ENCODE measurements around the gene RRBP1. TPM values are rescaled to one million over a fixed set of nuclear protein-coding genes. Genes with fewer than 3 reads are reported as not detected.

RRBP1 gene
- total and polyA plus RNA-seq, 9 donors = 29.2 to 159 (median 83.8) TPM

DNA sequence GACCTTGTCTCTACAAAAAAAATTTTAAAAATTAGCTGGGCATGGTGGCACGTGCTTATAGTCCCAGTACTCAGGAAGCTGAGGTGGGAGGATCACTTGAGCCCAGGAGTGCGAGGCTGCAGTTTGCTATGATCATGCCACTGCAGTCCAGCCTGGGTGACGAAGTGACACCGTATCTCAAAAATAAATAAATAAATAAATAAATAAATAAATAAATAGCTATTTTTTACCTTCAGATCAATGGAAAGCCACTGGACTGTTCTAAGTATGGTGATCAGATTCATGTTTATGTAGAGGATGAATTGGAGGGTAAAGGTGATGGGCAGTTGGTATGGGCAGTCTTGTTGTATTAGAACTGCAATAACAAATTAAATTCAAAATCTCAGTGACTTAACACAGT lies 88.1 kb downstream of the RRBP1 start:
- TF ChIP-seq, protein P1, sequence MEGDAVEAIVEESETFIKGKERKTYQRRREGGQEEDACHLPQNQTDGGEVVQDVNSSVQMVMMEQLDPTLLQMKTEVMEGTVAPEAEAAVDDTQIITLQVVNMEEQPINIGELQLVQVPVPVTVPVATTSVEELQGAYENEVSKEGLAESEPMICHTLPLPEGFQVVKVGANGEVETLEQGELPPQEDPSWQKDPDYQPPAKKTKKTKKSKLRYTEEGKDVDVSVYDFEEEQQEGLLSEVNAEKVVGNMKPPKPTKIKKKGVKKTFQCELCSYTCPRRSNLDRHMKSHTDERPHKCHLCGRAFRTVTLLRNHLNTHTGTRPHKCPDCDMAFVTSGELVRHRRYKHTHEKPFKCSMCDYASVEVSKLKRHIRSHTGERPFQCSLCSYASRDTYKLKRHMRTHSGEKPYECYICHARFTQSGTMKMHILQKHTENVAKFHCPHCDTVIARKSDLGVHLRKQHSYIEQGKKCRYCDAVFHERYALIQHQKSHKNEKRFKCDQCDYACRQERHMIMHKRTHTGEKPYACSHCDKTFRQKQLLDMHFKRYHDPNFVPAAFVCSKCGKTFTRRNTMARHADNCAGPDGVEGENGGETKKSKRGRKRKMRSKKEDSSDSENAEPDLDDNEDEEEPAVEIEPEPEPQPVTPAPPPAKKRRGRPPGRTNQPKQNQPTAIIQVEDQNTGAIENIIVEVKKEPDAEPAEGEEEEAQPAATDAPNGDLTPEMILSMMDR (IDR thresholded peaks at IDR 0.05) = no peak
- TF ChIP-seq EP300 (IDR thresholded peaks at IDR 0.05) (no peak), POLR2A (IDR thresholded peaks at IDR 0.05) (no peak)
- WGBS, 3 donors = 91 to 92% (median 92%) methylated on average over 4 of the region's 4 CpGs
- DNase-seq = no peak
- Histone ChIP-seq H3K4me3 (no peak overlapping the region), H3K27ac (no peak overlapping the region), H3K4me1 (ENCODE audit: insufficient read depth) (peaks cover 19% of the 10 kb centered on the region), H3K9me3 (no peaks in the 10 kb centered on the region), H3K27me3 (no peaks in the 10 kb centered on the region), H3K36me3 (no peaks in the 10 kb centered on the region)
- intact Hi-C loops (cut with DNase I) = no loop called here

GRCh38 chr20:17590245-17590644 lies 91.8 kb downstream of the RRBP1 start:
- H3K27me3 ChIP-seq = no peaks in the 10 kb centered on the region
- H3K27ac ChIP-seq = no peak overlapping the region
- peaks cover 18% of the 10 kb centered on the region for H3K4me1 ChIP-seq (ENCODE audit: insufficient read depth)
- WGBS, 3 donors = 6 to 12% (median 8%) methylated on average over 1 of the region's 1 CpG
- intact Hi-C loops (cut with DNase I) = no loop called here
- no peaks in the 10 kb centered on the region for H3K9me3 ChIP-seq
- H3K4me3 ChIP-seq = no peak overlapping the region
- H3K36me3 ChIP-seq = no peaks in the 10 kb centered on the region
- TF ChIP-seq POLR2A (IDR thresholded peaks at IDR 0.05) (no peak), EP300 (IDR thresholded peaks at IDR 0.05) (no peak)
- TF ChIP-seq, protein P1 (IDR thresholded peaks at IDR 0.05) = no peak
- DNase-seq = no peak

- Histone ChIP-seq H3K27ac (no peak overlapping the region), H3K4me3 (no peak overlapping the region), H3K9me3 (no peaks in the 10 kb centered on the region), H3K27me3 (no peaks in the 10 kb centered on the region), H3K36me3 (no peaks in the 10 kb centered on the region), H3K4me1 (ENCODE audit: insufficient read depth) (peaks cover 14% of the 10 kb centered on the region)
- DNase-seq = no peak
- TF ChIP-seq EP300 (IDR thresholded peaks at IDR 0.05) (no peak), POLR2A (IDR thresholded peaks at IDR 0.05) (no peak)
- TF ChIP-seq, protein P1 (IDR thresholded peaks at IDR 0.05) = no peak
- intact Hi-C loops (cut with DNase I) = no loop called here
- WGBS, 3 donors = 53 to 58% (median 56%) methylated on average over 8 of the region's 8 CpGs
Observed at GRCh38 chr20:17589161-17589834, 92.7 kb downstream of the RRBP1 start.

DNA sequence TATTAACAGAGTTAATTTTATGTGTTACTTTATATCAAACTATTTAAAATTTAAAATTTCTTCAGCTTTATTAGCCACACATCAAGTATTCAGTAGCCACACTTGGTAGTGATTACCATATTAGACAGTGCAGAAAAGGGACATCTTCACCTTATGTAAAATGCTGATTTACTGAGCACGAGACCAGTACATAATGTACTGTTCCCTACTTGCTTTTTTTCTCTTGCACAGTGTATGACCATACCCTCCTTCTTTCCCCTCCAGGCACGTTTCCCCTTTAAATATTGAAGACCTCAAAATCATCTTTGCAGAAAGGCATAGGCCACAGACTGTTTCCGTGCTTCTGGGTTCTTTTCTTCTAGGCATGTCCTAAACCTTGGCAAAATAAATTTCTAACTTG lies 94.2 kb downstream of the RRBP1 start:
- Histone ChIP-seq H3K36me3 (no peaks in the 10 kb centered on the region), H3K4me3 (no peak overlapping the region), H3K4me1 (ENCODE audit: insufficient read depth) (peaks cover 8% of the 10 kb centered on the region), H3K27ac (no peak overlapping the region), H3K9me3 (no peaks in the 10 kb centered on the region), H3K27me3 (no peaks in the 10 kb centered on the region)
- DNase-seq = no peak
- intact Hi-C loops (cut with DNase I) = no loop called here
- no peak for TF ChIP-seq EP300 (IDR thresholded peaks at IDR 0.05)
- no peak for TF ChIP-seq POLR2A (IDR thresholded peaks at IDR 0.05)
- TF ChIP-seq, protein P1 (IDR thresholded peaks at IDR 0.05) = no peak
- 50 to 59% (median 59%) methylated on average over 3 of the region's 3 CpGs for WGBS, 3 donors
